HAP-1 (cell line): ENCODE data around the gene RNF207.

Source experiments
- DNase-seq, 2 experiments: peaks; one replicate each; pipeline ENCODE4 v3.0.0-alpha.2; 2016 to 2020; ENCODE audit warnings: low spot score in 2 of 2
- H3K27me3 ChIP-seq: fragments of 250-450 bp; sonication (Bioruptor Pico); 2 replicates; pipeline ENCODE4 v1.5.1; 2020; ENCODE audit warnings: low read depth, mild to moderate bottlenecking, moderate library complexity
- H3K36me3 ChIP-seq: fragments of 250-450 bp; sonication (Bioruptor Pico); replicated peaks from 2 replicates; pipeline ENCODE4 v1.5.1; 2020; ENCODE audit warnings: mild to moderate bottlenecking
- H3K4me1 ChIP-seq: fragments of 250-450 bp; sonication (Bioruptor Pico); 2 replicates; pipeline ENCODE4 v1.5.1; 2020; ENCODE audit warnings: mild to moderate bottlenecking
- H3K4me3 ChIP-seq: fragments of 250-450 bp; sonication (Bioruptor Pico); 2 replicates; pipeline ENCODE4 v1.5.1; 2020; ENCODE audit warnings: mild to moderate bottlenecking, moderate library complexity
- H3K9me3 ChIP-seq: fragments of 250-450 bp; sonication (Bioruptor Pico); 2 replicates; pipeline ENCODE4 v1.5.1; 2020; ENCODE audit warnings: mild to moderate bottlenecking, moderate library complexity
- in situ Hi-C: fragments of 300-500 bp; cut with MboI; formaldehyde crosslinking; loops from 3 replicates; pipeline ENCODE4 v1.14.3; 2020; ENCODE audit warnings: low sequenced_read_pairs, inconsistent platforms, mixed read lengths

Gene RNF207

GRCh38 chr1:6239950-6240768 is 34.2 kb downstream of the RNF207 start:
- peak; percentile 70 to 77 for DNase-seq
- no peak overlapping the region for H3K4me3 ChIP-seq
- peaks cover 2% of the 10 kb centered on the region; the same call in 1 of the 2 replicates for H3K9me3 ChIP-seq
- H3K36me3 ChIP-seq = no peaks in the 10 kb centered on the region
- peaks cover 22% of the 10 kb centered on the region for H3K27me3 ChIP-seq
- in situ Hi-C loops = no loop called here
- H3K4me1 ChIP-seq = peaks cover 42% of the 10 kb centered on the region

DNA sequence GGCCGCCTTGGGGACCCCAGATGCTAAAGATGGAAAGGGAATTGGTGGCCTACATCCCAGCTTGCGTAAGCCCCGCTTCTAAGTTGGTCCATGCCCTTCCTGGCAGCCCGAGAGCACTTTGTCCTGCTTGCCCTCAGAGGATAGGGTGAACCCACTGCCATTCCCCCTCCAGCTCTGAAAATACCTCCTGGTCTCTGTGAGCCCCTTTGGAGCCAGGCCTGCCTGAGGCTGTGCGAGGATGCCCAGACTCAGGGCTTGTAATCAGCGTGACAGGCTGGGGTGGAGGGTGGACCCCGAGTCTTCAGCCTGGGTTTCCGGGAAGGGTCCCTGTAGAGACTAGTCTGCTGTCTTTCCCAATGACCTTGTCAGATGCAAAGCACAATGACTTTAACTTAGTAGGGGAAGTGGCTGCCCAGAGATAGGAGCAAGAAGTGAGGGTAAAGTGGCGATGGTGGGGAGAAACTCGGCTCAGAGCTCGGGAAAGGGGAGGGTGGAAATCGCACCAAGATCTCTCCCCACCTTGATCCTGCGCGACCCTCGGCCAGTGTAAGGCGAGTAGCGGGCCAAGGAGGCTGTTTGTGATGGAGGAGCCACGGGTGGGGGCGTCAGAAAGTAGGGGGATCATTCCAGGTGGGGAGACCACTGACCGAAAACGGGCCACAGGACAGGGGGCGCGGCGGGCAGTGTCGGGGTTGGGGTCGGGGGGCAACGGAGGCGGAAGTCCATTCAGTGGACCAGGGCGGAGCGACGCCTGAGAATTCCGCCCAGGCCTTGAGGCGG is 35.4 kb downstream of the RNF207 start:
- peaks cover 22% of the 10 kb centered on the region for H3K27me3 ChIP-seq
- no peaks in the 10 kb centered on the region for H3K36me3 ChIP-seq
- peaks cover 39% of the 10 kb centered on the region for H3K4me1 ChIP-seq
- in situ Hi-C loops = no loop called here
- H3K4me3 ChIP-seq = no peak overlapping the region
- H3K9me3 ChIP-seq = peaks cover under 1% of the 10 kb centered on the region; the same call in 1 of the 2 replicates
- DNase-seq = no peak

GRCh38 chr1:6241887-6242740 is 36.2 kb downstream of the RNF207 start:
- in situ Hi-C loops = no loop called here
- Histone ChIP-seq H3K4me1 (peaks cover 38% of the 10 kb centered on the region), H3K4me3 (no peak overlapping the region), H3K9me3 (no peaks in the 10 kb centered on the region), H3K27me3 (peaks cover 26% of the 10 kb centered on the region), H3K36me3 (no peaks in the 10 kb centered on the region)
- peak in 1 of 2 experiments; percentile 72 for DNase-seq

DNA sequence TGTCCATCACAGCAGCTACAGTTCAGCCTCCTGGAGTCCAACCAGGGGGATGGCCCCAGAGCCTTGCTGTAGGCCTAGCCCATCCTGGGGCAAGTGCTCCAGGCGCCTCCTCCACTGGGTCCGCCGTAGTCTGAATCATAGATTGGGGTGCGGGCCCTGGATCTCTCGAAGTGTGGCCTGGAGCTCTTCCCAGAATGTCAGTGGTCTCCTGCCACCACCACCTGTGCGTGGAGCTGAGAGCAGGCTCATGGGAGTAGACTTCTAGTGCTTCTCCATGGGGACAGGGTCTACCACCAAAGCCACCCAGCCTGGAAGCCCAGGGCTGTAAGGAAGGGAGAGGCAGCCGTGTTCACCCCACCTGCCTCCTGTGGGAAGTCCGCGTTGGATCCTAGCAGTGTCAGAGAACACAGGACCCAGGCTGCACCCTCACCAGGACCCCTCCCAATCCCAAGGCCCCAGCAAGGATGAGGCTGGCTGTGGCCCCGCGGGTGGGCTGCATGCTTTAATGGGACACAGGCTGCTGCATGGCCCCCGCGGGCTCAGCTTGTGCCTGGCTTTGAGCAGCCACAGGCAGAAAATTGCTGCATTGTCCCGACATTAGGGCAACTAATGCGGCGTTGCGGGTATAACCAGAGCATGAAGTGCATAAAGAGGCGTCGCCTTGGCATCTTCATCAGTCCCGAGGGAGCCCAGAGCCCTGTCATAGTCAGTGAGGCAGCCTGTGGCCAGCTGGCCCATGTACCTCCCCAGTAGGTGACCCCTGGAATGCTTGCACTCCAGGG is 37.3 kb downstream of the RNF207 start:
- Histone ChIP-seq H3K4me3 (no peak overlapping the region), H3K9me3 (no peaks in the 10 kb centered on the region), H3K4me1 (peaks cover 38% of the 10 kb centered on the region), H3K27me3 (peaks cover 26% of the 10 kb centered on the region), H3K36me3 (no peaks in the 10 kb centered on the region)
- DNase-seq = no peak
- in situ Hi-C loops = no loop called here

GRCh38 chr1:6243993-6244392 is 38.1 kb downstream of the RNF207 start, which contains the start of gene HES3:
HES3 (plus strand) TSS chr1:6244179; CDS start chr1:6244366, 187 bp downstream.
- H3K4me3 ChIP-seq = no peak within 1 kb of the TSS; the same call in 1 of the 2 replicates
- no peak for DNase-seq
- no peaks in the 10 kb centered on the region for H3K9me3 ChIP-seq
- H3K27me3 ChIP-seq = peaks cover 26% of the 10 kb centered on the region
- H3K4me1 ChIP-seq = peaks cover 30% of the 10 kb centered on the region
- H3K36me3 ChIP-seq = no peaks in the 10 kb centered on the region
- in situ Hi-C loops = no loop called here

DNA sequence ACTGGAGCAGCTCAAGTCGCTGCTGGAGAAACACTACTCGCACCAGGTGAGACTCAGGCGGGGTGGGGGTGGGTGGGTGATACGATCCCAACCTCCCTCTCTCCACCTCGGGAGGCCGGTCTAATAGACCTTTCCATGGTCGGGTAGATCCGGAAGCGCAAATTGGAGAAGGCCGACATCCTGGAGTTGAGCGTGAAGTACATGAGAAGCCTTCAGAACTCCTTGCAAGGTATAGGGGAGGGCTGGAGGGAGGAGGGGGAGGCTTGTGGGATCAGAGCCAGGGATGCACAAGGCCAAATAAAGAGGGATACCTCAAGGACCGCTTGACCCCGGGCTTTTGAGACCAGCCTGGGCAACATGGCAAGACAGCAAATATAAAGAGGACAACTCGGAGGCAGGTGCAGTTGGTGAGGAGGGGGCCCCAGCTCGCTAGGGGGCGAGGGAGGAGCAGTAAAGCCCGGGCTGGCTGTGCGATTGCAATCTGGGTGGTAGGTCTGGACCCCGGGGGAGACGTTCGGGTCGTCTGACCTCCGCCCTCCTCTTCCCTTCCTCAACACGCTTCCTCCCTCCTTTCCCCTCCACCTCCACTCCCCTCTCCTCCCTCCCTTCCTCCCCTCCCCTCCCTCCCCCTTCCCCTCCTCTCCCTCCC is 38.6 kb downstream of the RNF207 start:
- Histone ChIP-seq H3K4me3 (no peak overlapping the region), H3K27me3 (peaks cover 26% of the 10 kb centered on the region), H3K36me3 (no peaks in the 10 kb centered on the region), H3K4me1 (peaks cover 25% of the 10 kb centered on the region), H3K9me3 (no peaks in the 10 kb centered on the region)
- no peak for DNase-seq
- in situ Hi-C loops = no loop called here

- in situ Hi-C loops = no loop called here
- Histone ChIP-seq H3K36me3 (no peaks in the 10 kb centered on the region), H3K4me1 (peaks cover 18% of the 10 kb centered on the region), H3K9me3 (no peaks in the 10 kb centered on the region), H3K4me3 (peak overlapping the region; percentile 29), H3K27me3 (peaks cover 32% of the 10 kb centered on the region)
- DNase-seq = peak; percentile 70 to 90
Observed at GRCh38 chr1:6245086-6245868, 39.4 kb downstream of the RNF207 start.

DNA sequence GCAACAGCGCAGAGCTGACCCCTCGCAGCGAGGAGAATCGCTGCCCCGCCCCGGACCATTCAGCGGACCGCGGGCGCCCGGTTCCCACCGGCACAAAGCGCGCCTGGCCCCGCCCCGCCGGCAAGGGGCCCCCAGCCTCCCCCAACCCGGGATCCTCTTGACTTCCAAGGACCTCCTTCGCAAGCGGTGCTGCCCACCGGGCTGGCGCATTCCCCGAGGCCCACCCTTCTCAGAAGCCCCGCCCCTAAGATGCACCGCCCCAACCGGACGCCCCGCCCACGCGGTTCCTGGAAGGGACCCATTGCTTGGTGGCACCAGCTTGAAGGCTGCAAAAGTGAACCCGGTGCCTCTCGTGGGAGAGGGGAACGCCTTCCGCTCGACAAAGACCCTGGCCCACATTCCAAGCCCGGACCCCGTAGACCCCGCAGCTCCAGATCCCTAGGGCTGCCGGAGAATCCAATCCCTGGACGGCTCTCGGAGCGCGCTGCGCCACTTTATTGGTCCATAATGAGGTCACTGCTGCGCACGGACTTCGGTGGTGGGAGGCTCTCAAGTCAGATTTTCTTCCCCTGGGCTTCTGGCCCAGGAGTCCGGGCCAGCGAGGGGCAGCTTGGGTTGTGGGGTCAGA is 40.1 kb downstream of the RNF207 start:
- H3K36me3 ChIP-seq = no peaks in the 10 kb centered on the region
- peaks cover 10% of the 10 kb centered on the region for H3K4me1 ChIP-seq
- DNase-seq = peak in 1 of 2 experiments; percentile 84
- H3K27me3 ChIP-seq = peaks cover 33% of the 10 kb centered on the region
- H3K4me3 ChIP-seq = peak overlapping the region; percentile 29
- in situ Hi-C loops = no loop called here
- H3K9me3 ChIP-seq = no peaks in the 10 kb centered on the region

DNA sequence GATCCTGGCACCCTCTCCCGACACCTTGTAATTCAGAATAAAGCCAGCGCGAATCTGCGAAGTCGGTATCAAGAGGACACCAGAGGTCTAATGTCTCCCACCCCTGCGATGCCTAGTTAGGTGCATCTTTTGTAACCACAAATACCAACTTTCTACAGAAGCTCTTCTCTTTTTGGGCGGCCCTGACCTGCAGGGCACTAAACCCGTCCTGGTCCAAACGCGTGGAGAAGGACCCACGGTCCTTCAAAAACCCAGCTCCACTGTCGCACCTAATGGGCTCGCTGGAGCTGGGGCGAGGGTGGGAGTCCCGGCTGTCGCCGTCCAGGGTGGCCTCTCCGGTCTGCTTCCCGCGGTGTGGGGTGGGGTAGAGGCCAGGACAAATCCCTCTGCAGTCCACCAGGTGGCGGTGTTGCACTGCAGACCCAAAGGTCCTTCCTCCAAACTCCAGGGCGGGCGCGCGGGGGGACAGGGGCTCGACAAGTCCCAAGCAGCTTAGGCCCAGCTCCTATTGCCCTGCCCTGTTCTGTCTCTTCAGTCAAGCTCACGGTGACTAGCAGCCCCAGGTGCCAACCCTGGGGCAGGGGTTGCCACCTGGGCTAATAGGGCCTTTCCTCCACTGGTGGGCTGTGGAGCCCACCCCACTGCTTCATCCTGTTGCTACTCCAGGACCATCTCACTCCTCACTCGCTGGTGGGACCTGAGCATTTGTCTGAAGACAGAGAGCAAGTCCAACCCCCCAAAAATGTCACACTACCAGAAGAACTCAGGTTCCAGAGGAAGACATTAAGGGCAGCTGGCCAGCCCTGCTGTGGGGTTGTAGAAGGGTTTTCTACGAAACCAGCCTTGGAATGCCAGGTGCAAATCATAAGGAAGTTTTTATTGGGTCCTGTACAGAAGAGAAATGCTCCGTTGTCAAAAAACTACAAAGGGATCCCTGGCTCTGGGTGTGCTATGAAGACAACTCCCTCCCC is 40.9 kb downstream of the RNF207 start:
- Histone ChIP-seq H3K36me3 (no peaks in the 10 kb centered on the region), H3K4me3 (no peak overlapping the region), H3K27me3 (peaks cover 33% of the 10 kb centered on the region), H3K9me3 (no peaks in the 10 kb centered on the region), H3K4me1 (peaks cover 5% of the 10 kb centered on the region)
- peak; percentile 69 to 94 for DNase-seq
- in situ Hi-C loops = no loop called here

DNA sequence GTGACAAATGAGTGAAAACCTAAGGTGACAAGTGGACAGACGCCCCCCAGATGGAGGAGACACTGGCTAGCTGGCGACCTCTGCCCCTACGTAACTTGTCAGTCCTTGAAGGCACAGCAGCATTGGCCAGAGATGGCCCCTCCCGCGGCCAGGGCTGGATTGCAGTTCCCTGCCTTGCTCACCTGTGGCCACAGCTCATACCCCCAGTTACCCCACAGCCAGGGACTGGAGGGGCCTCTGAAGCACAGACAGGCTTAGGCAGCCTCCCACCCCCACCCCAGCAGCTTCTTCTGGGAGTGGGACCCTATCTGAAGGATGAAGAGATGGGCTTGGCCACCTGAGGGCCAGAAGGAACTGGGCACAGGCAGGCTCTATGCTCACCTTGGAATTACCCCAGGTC is 41.7 kb downstream of the RNF207 start:
- no peaks in the 10 kb centered on the region for H3K9me3 ChIP-seq
- in situ Hi-C loops = no loop called here
- H3K27me3 ChIP-seq = peaks cover 29% of the 10 kb centered on the region
- H3K4me3 ChIP-seq = no peak overlapping the region
- H3K36me3 ChIP-seq = no peaks in the 10 kb centered on the region
- no peaks in the 10 kb centered on the region; the same call in 1 of the 2 replicates for H3K4me1 ChIP-seq
- no peak for DNase-seq
